Sigmoid colon (tissue), 7 donors: ENCODE measurements around the gene MYO7B. TPM values are rescaled to one million over a fixed set of nuclear protein-coding genes. Genes with fewer than 3 reads are reported as not detected.
A peak's percentile ranks its signal among the peaks of the same experiment; 100 is the strongest.

Source experiments
- DNase-seq: peaks from one replicate; pipeline ENCODE4 v3.0.0-alpha.2; 2019
- H3K27ac ChIP-seq, 4 donors: fragments of 200-600 bp; sonication (generic); one replicate each; pipeline ENCODE4 v1.5.1; 2016 to 2019; ENCODE audit warnings: mild to moderate bottlenecking in 1 of 4
- H3K27me3 ChIP-seq, 3 donors: fragments of 200-600 bp; sonication (generic); one replicate each; pipeline ENCODE4 v1.5.1; 2019; ENCODE audit warnings: mild to moderate bottlenecking in 1 of 3
- H3K36me3 ChIP-seq, 4 donors: fragments of 200-600 bp; sonication (generic); one replicate each; pipeline ENCODE4 v1.5.1; 2016 to 2019
- H3K4me1 ChIP-seq, 4 donors: fragments of 200-600 bp; sonication (generic); one replicate each; pipeline ENCODE4 v1.5.1; 2017 to 2019
- H3K4me3 ChIP-seq, 4 donors: fragments of 200-600 bp; sonication (generic); one replicate each; pipeline ENCODE4 v1.5.1; 2017 to 2019; ENCODE audit warnings: mild to moderate bottlenecking in 2 of 4, moderate library complexity in 1 of 4
- H3K9me3 ChIP-seq, 4 donors: fragments of 200-600 bp in 3 of 4; sonication (generic) in 3 of 4; one replicate each; pipeline versions ENCODE4 v1.5.1 to v1.6.1; 2013 to 2019
- EP300 ChIP-seq, 4 donors: sonication (generic); formaldehyde crosslinking; IDR thresholded peaks; one replicate each; pipeline ENCODE4 v1.6.1; 2017; ENCODE audit warnings: antibody characterized with exemption in 4 of 4
- POLR2A ChIP-seq, 2 donors: fragments of 450-650 bp; IDR thresholded peaks; one replicate each; pipeline ENCODE4 v1.6.1; 2016; ENCODE audit warnings: antibody characterized with exemption in 2 of 2, mild to moderate bottlenecking in 2 of 2, moderate library complexity in 2 of 2
- POLR2AphosphoS5 ChIP-seq, 4 donors: sonication (generic); formaldehyde crosslinking; IDR thresholded peaks; one replicate each; pipeline ENCODE4 v1.6.1; 2017; ENCODE audit warnings: antibody characterized with exemption in 4 of 4
- WGBS, 2 donors: extraction: QIAGEN DNeasy Blood & Tissue Kit; methylation state at CpG; one replicate each; pipeline ENCODE4 v1.1.7; 2013; 5-methylcytosine and 5-hydroxymethylcytosine counted together
- intact Hi-C: fragments of 100-400 bp; cut with DNase I; formaldehyde crosslinking; loops from one replicate; pipeline ENCODE4 v1.15.1; 2023
- polyA plus RNA-seq, 3 donors: library from polyadenylated mRNA; stranded (reverse); fragments of 200-250 nt; gene quantifications; one replicate each; pipeline ENCODE4 v1.2.3, GENCODE V29; 2013
- total RNA-seq, 4 donors: library from RNA; depleted of rRNA; stranded (reverse); fragments of >200 nt; gene quantifications; one replicate each; pipeline ENCODE4 v1.1.0, GENCODE V29; 2016
- TF ChIP-seq, protein P1 (sequence below), 4 experiments: fragments of 450-650 bp in 3 of 4; fragments of 200-600 bp in 1 of 4; IDR thresholded peaks; one replicate each; pipeline ENCODE4 v1.5.1; 2016 to 2019; ENCODE audit warnings: antibody characterized with exemption in 4 of 4, mild to moderate bottlenecking in 3 of 4, moderate library complexity in 2 of 4
- donor health status: healthy with polysubstance abuse.
- donor health status: Bipolar disorder and iron deficiency.
- donor health status: healthy.

MYO7B gene
- total and polyA plus RNA-seq, 7 donors: 0.54 to 128 (median 30.3) TPM; not detected in 1

DNA sequence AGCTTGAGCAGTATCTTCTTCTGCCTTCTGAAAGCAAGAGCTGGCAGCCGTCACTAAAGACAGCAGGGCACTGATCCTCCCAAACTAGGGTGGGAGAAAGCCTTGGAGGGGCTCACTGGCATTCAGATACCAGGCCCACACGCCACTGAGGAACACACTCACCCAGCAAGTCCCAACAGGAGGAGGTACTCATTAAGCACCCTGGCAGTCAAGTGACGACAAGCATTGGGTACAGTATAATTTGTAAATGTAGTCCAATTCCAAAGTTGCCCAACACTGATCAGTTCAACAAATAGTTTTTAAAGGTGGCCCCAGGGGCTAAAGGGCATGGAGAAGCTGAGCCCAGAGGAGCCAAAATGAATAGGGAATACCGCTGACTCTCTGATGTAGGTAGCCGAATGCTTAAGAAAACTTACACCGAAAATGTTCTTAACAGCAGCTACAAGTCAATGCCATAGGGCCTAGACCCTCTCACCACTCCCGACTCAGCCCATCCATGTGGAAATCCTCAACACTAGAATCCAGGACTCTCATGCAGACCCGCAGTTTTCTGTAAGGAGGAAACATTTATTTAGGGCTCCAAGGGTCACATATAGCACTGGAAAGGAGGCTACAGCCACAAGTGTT is 129.9 kb downstream of the MYO7B start:
- 87 to 90% methylated on average over 8 of the region's 8 CpGs for WGBS, 2 donors
- no peak for TF ChIP-seq POLR2A (IDR thresholded peaks at IDR 0.05)
- TF ChIP-seq EP300 (IDR thresholded peaks at IDR 0.05): no peak
- no peak for TF ChIP-seq POLR2AphosphoS5 (IDR thresholded peaks at IDR 0.05)
- TF ChIP-seq, protein P1, sequence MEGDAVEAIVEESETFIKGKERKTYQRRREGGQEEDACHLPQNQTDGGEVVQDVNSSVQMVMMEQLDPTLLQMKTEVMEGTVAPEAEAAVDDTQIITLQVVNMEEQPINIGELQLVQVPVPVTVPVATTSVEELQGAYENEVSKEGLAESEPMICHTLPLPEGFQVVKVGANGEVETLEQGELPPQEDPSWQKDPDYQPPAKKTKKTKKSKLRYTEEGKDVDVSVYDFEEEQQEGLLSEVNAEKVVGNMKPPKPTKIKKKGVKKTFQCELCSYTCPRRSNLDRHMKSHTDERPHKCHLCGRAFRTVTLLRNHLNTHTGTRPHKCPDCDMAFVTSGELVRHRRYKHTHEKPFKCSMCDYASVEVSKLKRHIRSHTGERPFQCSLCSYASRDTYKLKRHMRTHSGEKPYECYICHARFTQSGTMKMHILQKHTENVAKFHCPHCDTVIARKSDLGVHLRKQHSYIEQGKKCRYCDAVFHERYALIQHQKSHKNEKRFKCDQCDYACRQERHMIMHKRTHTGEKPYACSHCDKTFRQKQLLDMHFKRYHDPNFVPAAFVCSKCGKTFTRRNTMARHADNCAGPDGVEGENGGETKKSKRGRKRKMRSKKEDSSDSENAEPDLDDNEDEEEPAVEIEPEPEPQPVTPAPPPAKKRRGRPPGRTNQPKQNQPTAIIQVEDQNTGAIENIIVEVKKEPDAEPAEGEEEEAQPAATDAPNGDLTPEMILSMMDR (IDR thresholded peaks at IDR 0.05): no peak
- Histone ChIP-seq H3K27me3 (no peaks in the 10 kb centered on the region), H3K27ac (peak overlapping the region; percentile 86 to 97 (median 92)), H3K36me3 (peaks cover 0 to 9% (median 4%) of the 10 kb centered on the region in 4 donors), H3K4me3 (peak overlapping the region; percentile 26 to 52 (median 44)), H3K9me3 (no peaks in the 10 kb centered on the region), H3K4me1 (peaks cover 0 to 94% (median 90%) of the 10 kb centered on the region in 4 donors)
- intact Hi-C loops: no loop called here
- DNase-seq: peak; percentile 55

DNA sequence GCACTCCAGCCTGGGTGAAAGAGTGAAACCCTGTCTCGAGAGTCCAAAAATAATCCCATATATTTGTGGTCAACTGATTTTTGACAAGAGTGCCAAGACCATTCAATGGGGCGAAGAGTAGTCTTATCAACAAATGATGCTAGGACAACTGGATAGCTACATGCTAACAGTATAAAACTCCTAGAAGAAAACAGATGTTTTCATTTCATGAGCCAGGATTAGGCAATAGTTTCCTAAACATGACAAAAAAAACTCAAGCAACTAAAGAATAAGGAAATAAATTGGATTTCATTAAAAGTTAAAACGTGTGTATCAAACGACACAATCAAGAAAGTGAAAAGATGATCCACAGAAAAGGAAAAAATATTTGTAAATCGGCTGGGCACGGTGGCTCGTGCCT is 133.6 kb downstream of the MYO7B start:
- Histone ChIP-seq H3K9me3 (no peaks in the 10 kb centered on the region), H3K36me3 (peaks cover 0 to 6% (median 0%) of the 10 kb centered on the region in 4 donors), H3K4me1 (peaks cover 0 to 92% (median 76%) of the 10 kb centered on the region in 4 donors), H3K4me3 (no peak overlapping the region), H3K27ac (peak overlapping the region; percentile 47 to 97 (median 96)), H3K27me3 (no peaks in the 10 kb centered on the region)
- WGBS, 2 donors: 81 to 83% methylated on average over 7 of the region's 7 CpGs
- intact Hi-C loops: no loop called here
- DNase-seq: no peak
- TF ChIP-seq, protein P1 (IDR thresholded peaks at IDR 0.05): no peak
- no peak for TF ChIP-seq EP300 (IDR thresholded peaks at IDR 0.05)
- peak in 1 of 4 donors; percentile 18 for TF ChIP-seq POLR2AphosphoS5 (IDR thresholded peaks at IDR 0.05)

DNA sequence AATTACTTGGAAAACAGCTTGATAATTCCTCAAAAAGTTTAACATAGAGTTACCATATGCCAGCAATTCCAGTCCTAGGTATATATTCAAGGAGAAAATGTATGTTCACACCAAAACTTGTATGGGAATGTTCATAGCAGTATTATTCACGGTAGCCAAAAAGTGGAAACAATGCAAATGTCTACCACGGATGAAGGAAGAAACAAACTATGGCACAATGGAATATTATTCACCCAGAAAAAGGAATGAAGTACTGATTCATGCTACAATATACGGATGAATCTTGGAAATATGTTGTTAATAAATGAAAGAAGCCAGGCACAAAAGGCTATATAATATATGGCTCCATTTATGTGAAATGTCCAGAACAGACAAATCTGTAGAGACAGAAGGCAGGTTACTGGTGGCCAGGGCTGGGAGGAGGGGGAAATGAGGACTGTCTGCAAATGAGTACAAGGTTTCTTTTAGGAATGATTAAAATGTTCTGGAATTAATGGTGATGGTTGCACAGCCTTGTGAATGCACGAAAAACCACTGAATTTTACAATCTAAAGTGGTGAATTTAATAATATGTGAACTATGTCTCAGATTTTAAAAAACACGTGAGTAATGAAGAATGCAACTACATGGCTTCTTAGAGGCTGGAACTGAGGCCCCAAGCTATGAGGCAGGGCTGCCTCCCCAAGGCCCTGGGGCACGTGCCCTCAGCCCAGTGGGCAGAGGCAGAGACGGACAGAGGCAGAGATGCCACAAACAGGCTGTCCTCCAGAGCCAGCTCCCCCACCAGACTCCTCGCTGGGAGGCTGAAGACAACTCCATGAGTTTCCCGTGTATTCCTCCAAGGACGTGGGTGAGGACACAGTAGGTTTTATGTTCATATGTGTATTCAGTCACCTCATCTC is 134.8 kb downstream of the MYO7B start:
- WGBS, 2 donors: 66 to 81% methylated on average over 10 of the region's 10 CpGs
- H3K27me3 ChIP-seq: no peaks in the 10 kb centered on the region
- H3K36me3 ChIP-seq: peaks cover 0 to 6% (median 0%) of the 10 kb centered on the region in 4 donors
- H3K4me1 ChIP-seq: peaks cover 0 to 80% (median 64%) of the 10 kb centered on the region in 4 donors
- TF ChIP-seq, protein P1 (IDR thresholded peaks at IDR 0.05): no peak
- TF ChIP-seq POLR2A (IDR thresholded peaks at IDR 0.05) (no peak), EP300 (IDR thresholded peaks at IDR 0.05) (no peak), POLR2AphosphoS5 (IDR thresholded peaks at IDR 0.05) (no peak)
- H3K9me3 ChIP-seq: no peaks in the 10 kb centered on the region
- H3K27ac ChIP-seq: peak overlapping the region; percentile 96 to 97 (median 97)
- intact Hi-C loops: no loop called here
- peak; percentile 64 for DNase-seq
- peak overlapping the region; percentile 5 to 90 (median 80) for H3K4me3 ChIP-seq

DNA sequence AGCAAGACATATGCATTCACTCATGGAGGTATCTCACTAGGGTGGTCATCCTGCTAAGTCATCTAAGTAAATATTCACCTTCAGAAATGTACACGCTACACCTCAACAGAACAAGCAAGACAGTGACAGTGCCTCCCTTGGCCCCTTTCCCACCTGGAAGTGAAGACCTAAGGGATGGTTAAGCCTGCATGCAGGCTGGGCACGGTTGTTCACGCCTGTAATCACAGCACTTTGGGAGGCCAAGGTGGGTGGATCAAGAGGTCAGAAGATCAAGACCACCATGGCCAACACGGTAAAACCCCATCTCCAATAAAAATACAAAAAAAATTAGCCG is 135.4 kb downstream of the MYO7B start:
- Histone ChIP-seq H3K27me3 (no peaks in the 10 kb centered on the region), H3K4me1 (peaks cover 0 to 79% (median 62%) of the 10 kb centered on the region in 4 donors), H3K36me3 (peaks cover 0 to 6% (median 0%) of the 10 kb centered on the region in 4 donors), H3K4me3 (peak overlapping the region; percentile 5 to 90 (median 80)), H3K27ac (peak overlapping the region; percentile 96 to 97 (median 97)), H3K9me3 (no peaks in the 10 kb centered on the region)
- DNase-seq: peak; percentile 66
- intact Hi-C loops: no loop called here
- TF ChIP-seq POLR2A (IDR thresholded peaks at IDR 0.05): no peak
- no peak for TF ChIP-seq POLR2AphosphoS5 (IDR thresholded peaks at IDR 0.05)
- TF ChIP-seq, protein P1 (IDR thresholded peaks at IDR 0.05): no peak
- TF ChIP-seq EP300 (IDR thresholded peaks at IDR 0.05): no peak
- 51 to 86% methylated on average over 5 of the region's 5 CpGs for WGBS, 2 donors
